PC-9 (cell line): ENCODE results near the gene TLE1. TPM values are rescaled to one million over a fixed set of nuclear protein-coding genes. Genes with fewer than 3 reads are reported as not detected.

Source experiments
- BruUV-seq: library from RNA; stranded (reverse); fragments of 400-500 nt; replicated peaks from 2 replicates; lab custom pipeline; 2021; lab: Mats Ljungman, UMichigan
- CTCF ChIA-PET: fragments of 300-600 bp; sonication (Branson Sonifier 250); formaldehyde crosslinking; loops from one replicate; lab custom pipeline; 2022; ENCODE audit warnings: antibody characterized with exemption; lab: Charles Lee
- POLR2A ChIA-PET: fragments of 300-600 bp; sonication (Branson Sonifier 250); formaldehyde crosslinking; loops from one replicate; lab custom pipeline; 2022; ENCODE audit warnings: antibody characterized with exemption; ENCODE audit not compliant: unreplicated experiment; lab: Charles Lee
- DNase-seq, 2 experiments: peaks; one replicate each; pipeline versions ENCODE4 v3.0.0 to v3.0.0-alpha.2; 2015 to 2022; ENCODE audit warnings: mixed read lengths in 1 of 2
- H2AFZ ChIP-seq: fragments of 200-600 bp; sonication (generic); 2 replicates; pipeline ENCODE4 v1.8.1; 2017; ENCODE audit warnings: antibody characterized with exemption
- H3F3A ChIP-seq: fragments of 200-600 bp; sonication (generic); 2 replicates; pipeline ENCODE4 v1.8.1; 2017; ENCODE audit warnings: antibody characterized with exemption, mild to moderate bottlenecking, low read depth; ENCODE audit not compliant: insufficient read depth
- H3K27ac ChIP-seq: fragments of 200-600 bp; sonication (generic); 2 replicates; pipeline ENCODE4 v1.6.1; 2016; ENCODE audit warnings: mixed run types
- H3K27me3 ChIP-seq: fragments of 200-600 bp; sonication (generic); 2 replicates; pipeline ENCODE4 v1.6.1; 2016; ENCODE audit warnings: low read depth, mixed run types; ENCODE audit not compliant: insufficient read depth
- H3K36me3 ChIP-seq: fragments of 200-600 bp; sonication (generic); 2 replicates; pipeline ENCODE4 v1.6.1; 2016; ENCODE audit warnings: low read depth, mixed run types
- H3K4me1 ChIP-seq: fragments of 200-600 bp; sonication (generic); replicated peaks from 2 replicates; pipeline ENCODE4 v1.6.1; 2016; ENCODE audit warnings: mixed run types; ENCODE audit not compliant: insufficient read depth
- H3K4me2 ChIP-seq: fragments of 200-600 bp; sonication (generic); 2 replicates; pipeline ENCODE4 v1.6.1; 2017; ENCODE audit warnings: mixed run types
- H3K4me3 ChIP-seq: fragments of 200-600 bp; sonication (generic); 2 replicates; pipeline ENCODE4 v1.6.1; 2016; ENCODE audit warnings: mixed run types
- H3K79me2 ChIP-seq: fragments of 200-600 bp; sonication (generic); 2 replicates; pipeline ENCODE4 v1.6.1; 2017; ENCODE audit warnings: low read depth, mixed run types
- H3K9me2 ChIP-seq: fragments of 200-600 bp; sonication (generic); 2 replicates; pipeline ENCODE4 v1.8.1; 2017; ENCODE audit warnings: mild to moderate bottlenecking; ENCODE audit not compliant: insufficient read depth
- H3K9me3 ChIP-seq: fragments of 200-600 bp; sonication (generic); 2 replicates; pipeline ENCODE4 v1.8.1; 2016; ENCODE audit warnings: low read depth; ENCODE audit not compliant: insufficient read depth
- H4K20me1 ChIP-seq: fragments of 200-600 bp; sonication (generic); 2 replicates; pipeline ENCODE4 v1.8.1; 2017; ENCODE audit not compliant: insufficient read depth
- CTCF ChIP-seq: fragments of 200-600 bp; sonication (generic); conservative IDR thresholded peaks from 2 replicates; pipeline ENCODE4 v1.6.1; 2017; ENCODE audit warnings: mixed run types, antibody characterized with exemption, mild to moderate bottlenecking, moderate library complexity
- EZH2 ChIP-seq: fragments of 200-600 bp; sonication (generic); IDR thresholded peaks from 2 replicates; pipeline ENCODE4 v1.8.0; 2017; ENCODE audit warnings: antibody characterized with exemption, low read depth
- intact Hi-C: fragments of 100-400 bp; cut with micrococcal nuclease; formaldehyde crosslinking; loops from one replicate; pipeline ENCODE4 v1.10.0; 2022; ENCODE audit not compliant: unreplicated experiment
- total RNA-seq: library from RNA; stranded (reverse); gene quantifications from 2 replicates; pipeline ENCODE4 v1.2.3, GENCODE V29; 2021

Gene TLE1
- total RNA-seq, 1 experiment from 2014 or later, result 80.9 TPM

DNA sequence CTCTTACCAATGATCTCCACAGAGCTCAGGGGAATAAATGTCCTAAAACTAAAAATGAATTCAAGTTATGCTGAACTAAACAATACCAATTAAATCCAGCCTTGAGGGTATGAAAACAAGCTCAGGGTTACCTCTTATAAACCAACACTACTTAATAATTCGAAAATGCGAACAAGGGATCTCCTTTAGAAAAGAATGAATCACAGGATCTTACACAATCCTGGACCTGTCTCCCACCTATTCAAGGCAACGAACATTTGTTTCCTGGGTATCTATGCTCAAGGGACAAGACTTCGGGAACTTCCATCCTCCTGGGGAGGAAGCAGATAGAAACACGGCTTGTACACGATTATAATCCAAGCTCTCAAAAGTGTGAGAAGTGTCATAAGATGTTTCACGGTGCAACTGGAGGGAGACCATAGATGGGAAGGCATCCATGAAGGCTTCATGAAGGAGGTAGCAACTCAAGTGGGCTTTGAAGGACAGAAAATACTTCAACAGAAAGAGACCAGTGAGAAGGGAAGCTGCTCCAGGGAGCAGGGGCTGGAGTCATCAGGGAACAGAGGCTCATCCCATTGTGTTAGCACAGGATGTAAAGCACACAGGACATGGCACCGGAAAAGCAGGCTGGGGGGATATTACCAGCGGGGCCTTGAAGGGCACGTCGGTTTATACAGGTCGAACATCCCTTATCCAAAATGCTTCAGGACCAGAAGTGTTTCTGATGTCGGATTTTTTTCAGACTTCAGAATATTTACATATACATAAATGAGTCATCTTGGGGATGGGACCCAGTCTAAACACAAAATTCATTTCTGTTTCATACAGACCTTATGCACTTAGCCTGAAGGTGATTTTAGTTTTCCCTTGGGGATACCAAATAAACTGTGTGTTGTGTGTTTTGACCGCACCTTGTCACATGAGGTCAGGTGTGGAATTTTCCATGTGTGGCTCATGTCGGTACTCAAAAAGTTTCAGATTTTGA is 87.4 kb downstream of the TLE1 start:
- H2AFZ ChIP-seq, result no peak overlapping the region
- no peaks in the 10 kb centered on the region for H3K9me2 ChIP-seq
- H3K9me3 ChIP-seq, result no peaks in the 10 kb centered on the region
- intact Hi-C loops, result no loop called here
- no peak overlapping the region for H3K4me3 ChIP-seq
- no peak overlapping the region for H3K27ac ChIP-seq
- H3K4me1 ChIP-seq, result peaks cover 8% of the 10 kb centered on the region
- H3K4me2 ChIP-seq, result no peak overlapping the region
- H3F3A ChIP-seq, result no peaks in the 10 kb centered on the region
- H3K79me2 ChIP-seq, result no peaks in the 10 kb centered on the region
- no peak for DNase-seq
- CTCF ChIA-PET, result no interaction called here
- peaks cover 34% of the 10 kb centered on the region; the same call in 1 of the 2 replicates for H3K36me3 ChIP-seq
- no peaks in the 10 kb centered on the region for H3K27me3 ChIP-seq
- TF ChIP-seq EZH2 (no peak), CTCF (no peak)
- H4K20me1 ChIP-seq, result no peaks in the 10 kb centered on the region
- POLR2A ChIA-PET, result no interaction called here
- BruUV-seq, result no TSS peak

DNA sequence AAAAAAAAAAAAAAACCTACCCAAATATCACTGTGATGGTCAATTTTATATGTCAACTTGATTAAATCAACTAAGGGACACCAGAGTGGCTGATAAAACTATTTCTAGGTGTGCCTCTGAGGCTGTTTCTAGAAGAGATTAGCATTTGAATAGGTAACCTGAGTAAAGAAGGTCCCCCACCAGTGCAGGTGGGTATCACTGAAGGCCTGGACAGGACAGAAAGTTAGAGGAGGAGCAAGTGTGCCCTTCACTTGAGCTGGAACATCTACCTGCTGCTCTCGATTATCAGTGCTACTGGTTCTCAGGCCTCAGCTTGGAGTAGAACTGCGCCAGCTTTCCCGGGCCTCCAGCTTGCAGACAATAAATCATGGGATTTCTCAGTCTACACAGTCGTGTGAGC is 88.7 kb downstream of the TLE1 start:
- H3K9me3 ChIP-seq, result no peaks in the 10 kb centered on the region
- no peaks in the 10 kb centered on the region for H3F3A ChIP-seq
- H3K4me1 ChIP-seq, result peaks cover 8% of the 10 kb centered on the region
- no TSS peak for BruUV-seq
- no peaks in the 10 kb centered on the region for H4K20me1 ChIP-seq
- H2AFZ ChIP-seq, result no peak overlapping the region
- no peak for DNase-seq
- intact Hi-C loops, result no loop called here
- H3K36me3 ChIP-seq, result peaks cover 40% of the 10 kb centered on the region
- H3K79me2 ChIP-seq, result no peaks in the 10 kb centered on the region
- no peak overlapping the region for H3K4me2 ChIP-seq
- no peak overlapping the region for H3K27ac ChIP-seq
- no peaks in the 10 kb centered on the region for H3K27me3 ChIP-seq
- H3K9me2 ChIP-seq, result no peaks in the 10 kb centered on the region
- POLR2A ChIA-PET, result no interaction called here
- TF ChIP-seq CTCF (no peak), EZH2 (no peak)
- CTCF ChIA-PET, result no interaction called here
- no peak overlapping the region for H3K4me3 ChIP-seq

DNA sequence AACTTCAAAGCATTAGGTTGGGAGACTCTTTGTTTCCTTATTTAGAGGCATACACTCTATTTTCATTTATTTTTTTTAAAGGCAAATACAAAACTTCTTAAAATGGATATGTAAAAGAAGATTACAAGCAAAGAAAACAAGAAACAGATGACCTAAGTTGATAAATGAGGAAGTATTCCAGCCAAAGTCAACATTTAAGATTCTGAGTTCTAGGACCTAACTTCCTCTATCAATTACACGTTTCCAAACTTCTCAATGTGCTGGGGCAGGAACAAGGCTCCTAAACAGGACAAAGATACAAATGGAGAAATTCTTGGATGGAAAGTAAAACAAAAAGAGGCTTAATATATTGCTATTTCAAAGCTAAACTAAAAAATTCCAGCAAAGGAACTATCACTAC is 89.5 kb downstream of the TLE1 start:
- CTCF ChIA-PET, result no interaction called here
- TF ChIP-seq EZH2, result no peak
- TF ChIP-seq CTCF, result no peak
- no peak for DNase-seq

More for the DNA sequence above, 89.5 kb downstream of the TLE1 start:
- Histone ChIP-seq H2AFZ (no peak overlapping the region), H3K4me3 (no peak overlapping the region), H3K9me2 (no peaks in the 10 kb centered on the region), H3K4me1 (peaks cover 2% of the 10 kb centered on the region; the same call in 1 of the 2 replicates), H3K36me3 (peaks cover 41% of the 10 kb centered on the region), H3K27ac (no peak overlapping the region), H4K20me1 (no peaks in the 10 kb centered on the region), H3K79me2 (no peaks in the 10 kb centered on the region), H3K4me2 (no peak overlapping the region), H3K9me3 (no peaks in the 10 kb centered on the region), H3F3A (no peaks in the 10 kb centered on the region), H3K27me3 (no peaks in the 10 kb centered on the region)
- intact Hi-C loops, result no loop called here
- POLR2A ChIA-PET, result no interaction called here
- BruUV-seq, result no TSS peak
